Caco-2 (cell line): Measurements from ENCODE around the gene PRTN3. TPM values are rescaled to one million over a fixed set of nuclear protein-coding genes. Genes with fewer than 3 reads are reported as not detected.

ENCODE experiments used
- BruUV-seq: library from RNA; stranded (reverse); fragments of 400-500 nt; replicated peaks from 2 replicates; lab custom pipeline; 2021; lab: Mats Ljungman, UMichigan
- CTCF ChIA-PET: fragments of 300-600 bp; sonication (Branson Sonifier 250); formaldehyde crosslinking; loops from one replicate; lab custom pipeline; 2022; ENCODE audit warnings: antibody characterized with exemption; lab: Charles Lee
- POLR2A ChIA-PET: fragments of 300-600 bp; sonication (Branson Sonifier 250); formaldehyde crosslinking; loops from one replicate; lab custom pipeline; 2022; ENCODE audit warnings: antibody characterized with exemption; lab: Charles Lee
- DNase-seq, 2 experiments: peaks; one replicate each; pipeline versions ENCODE4 v3.0.0 to v3.0.0-alpha.2; 2020 to 2022
- H3K27me3 ChIP-seq: replicated peaks from 2 replicates; pipeline ENCODE4 v1.6.0; 2011; ENCODE audit warnings: low read length; ENCODE audit not compliant: control insufficient read depth, insufficient read depth
- H3K36me3 ChIP-seq: 2 replicates; pipeline ENCODE4 v1.5.1; 2011; ENCODE audit warnings: low read length; ENCODE audit not compliant: control insufficient read depth, insufficient read depth
- H3K4me1 ChIP-seq: fragments of 250-450 bp; sonication (Bioruptor Pico); 2 replicates; pipeline ENCODE4 v1.5.1; 2020; ENCODE audit warnings: mild to moderate bottlenecking
- H3K4me3 ChIP-seq: 2 replicates; pipeline ENCODE4 v1.5.1; 2011; ENCODE audit warnings: low read depth, mild to moderate bottlenecking, control low read depth, low read length
- H3K9me3 ChIP-seq: fragments of 250-450 bp; sonication (Bioruptor Pico); 2 replicates; pipeline ENCODE4 v1.5.1; 2020; ENCODE audit warnings: mild to moderate bottlenecking, moderate library complexity
- H3K27ac Mint-ChIP-seq: one replicate; pipeline ENCODE4 v1.8.0; 2022; ENCODE audit warnings: mixed read lengths; ENCODE audit not compliant: unreplicated experiment
- H3K27me3 Mint-ChIP-seq: one replicate; pipeline ENCODE4 v1.8.0; 2022; ENCODE audit warnings: mixed read lengths; ENCODE audit not compliant: insufficient read depth, unreplicated experiment
- H3K36me3 Mint-ChIP-seq: one replicate; pipeline ENCODE4 v1.8.0; 2022; ENCODE audit warnings: mild to moderate bottlenecking, mixed read lengths; ENCODE audit not compliant: insufficient read depth, unreplicated experiment
- H3K4me1 Mint-ChIP-seq: one replicate; pipeline ENCODE4 v1.8.0; 2022; ENCODE audit warnings: low read depth, mixed read lengths; ENCODE audit not compliant: unreplicated experiment
- H3K4me3 Mint-ChIP-seq: one replicate; pipeline ENCODE4 v1.8.0; 2022; ENCODE audit warnings: mild to moderate bottlenecking, moderate library complexity, mixed read lengths; ENCODE audit not compliant: unreplicated experiment
- H3K9me3 Mint-ChIP-seq: one replicate; pipeline ENCODE4 v1.8.0; 2022; ENCODE audit warnings: mixed read lengths; ENCODE audit not compliant: unreplicated experiment
- CTCF ChIP-seq, 2 experiments: fragments of 200-600 bp in 1 of 2; IDR thresholded peaks; 1 replicate in 1 of 2; 2 replicates in 1 of 2; pipeline versions ENCODE4 v1.5.1 to v1.8.0; 2011 to 2022; ENCODE audit warnings: antibody characterized with exemption in 1 of 2, control low read depth in 1 of 2, inconsistent platforms in 1 of 2, low read depth in 1 of 2, low read length in 1 of 2, mild to moderate bottlenecking in 1 of 2, moderate library complexity in 1 of 2; ENCODE audit not compliant: insufficient read depth in 1 of 2, severe bottlenecking in 1 of 2, unreplicated experiment in 1 of 2
- intact Hi-C: fragments of 100-400 bp; cut with micrococcal nuclease; formaldehyde crosslinking; loops from one replicate; pipeline ENCODE4 v1.10.0; 2022; ENCODE audit not compliant: unreplicated experiment
- total RNA-seq: library from RNA; stranded (reverse); gene quantifications from 2 replicates; pipeline ENCODE4 v1.2.3, GENCODE V29; 2022

The PRTN3 gene
- total RNA-seq, 1 experiment from 2014 or later, result 0.29 TPM

DNA sequence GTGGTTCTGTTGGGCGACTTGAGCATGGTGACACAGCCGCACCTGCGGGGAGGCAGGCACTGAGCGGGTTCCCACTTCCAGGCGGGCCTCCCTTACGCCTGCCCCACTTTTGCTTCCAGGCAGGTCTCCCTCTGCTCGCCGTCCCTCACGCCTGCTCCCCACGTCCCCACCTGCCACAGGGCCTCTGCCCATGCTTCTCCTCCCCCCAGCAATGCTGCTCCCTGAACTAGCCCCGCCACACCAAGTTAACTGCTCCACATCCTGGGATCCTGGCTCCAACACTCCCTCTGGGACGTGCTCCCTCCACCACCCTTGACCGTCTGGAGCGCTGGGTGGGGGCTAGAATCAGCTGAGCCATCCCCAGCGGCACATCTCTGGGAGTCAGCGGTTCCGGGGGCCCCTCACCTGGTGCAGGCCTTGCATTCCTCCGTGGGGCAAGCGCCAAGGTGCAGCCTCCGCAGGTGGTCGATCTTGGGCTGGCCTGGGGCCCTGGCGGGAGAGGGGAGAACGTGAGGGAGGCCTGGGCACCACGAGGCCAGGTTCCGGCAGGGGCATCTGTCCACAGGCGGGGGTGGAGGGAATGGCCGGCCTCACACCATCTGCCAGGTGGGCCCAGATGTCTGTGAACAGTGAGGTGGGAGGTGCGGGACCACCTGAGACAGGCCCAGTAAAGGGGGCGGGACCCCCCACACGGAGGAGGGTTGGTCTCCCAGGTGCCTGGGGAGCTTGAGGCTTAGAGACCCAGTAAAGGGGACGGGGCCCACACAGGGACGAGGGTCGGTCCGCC, 27.9 kb downstream of the PRTN3 start:
- no peak overlapping the region for H3K27ac Mint-ChIP-seq
- Histone ChIP-seq H3K27me3 (no peaks in the 10 kb centered on the region), H3K36me3 (peaks cover 8% of the 10 kb centered on the region), H3K9me3 (no peaks in the 10 kb centered on the region), H3K4me3 (no peak overlapping the region), H3K4me1 (no peaks in the 10 kb centered on the region; the same call in 1 of the 2 replicates)
- intact Hi-C loops, result loop anchor here (10.0 kb wide), 1 partner anchor 94 kb away; no protein-coding TSS in a partner anchor
- no peak for TF ChIP-seq CTCF (IDR thresholded peaks at IDR 0.05; ENCODE audit: insufficient read depth in 1 of 2, low read depth in 1 of 2, low read length in 1 of 2, severe bottlenecking in 1 of 2, unreplicated experiment in 1 of 2)
- no TSS peak for BruUV-seq
- ChIA-PET POLR2A (no interaction called here), CTCF (no interaction called here)
- no peaks in the 10 kb centered on the region for H3K4me1 Mint-ChIP-seq
- DNase-seq, result no peak
- peaks cover 86% of the 10 kb centered on the region for H3K36me3 Mint-ChIP-seq
- H3K27me3 Mint-ChIP-seq, result no peaks in the 10 kb centered on the region
- no peak overlapping the region for H3K4me3 Mint-ChIP-seq
- no peaks in the 10 kb centered on the region for H3K9me3 Mint-ChIP-seq

DNA sequence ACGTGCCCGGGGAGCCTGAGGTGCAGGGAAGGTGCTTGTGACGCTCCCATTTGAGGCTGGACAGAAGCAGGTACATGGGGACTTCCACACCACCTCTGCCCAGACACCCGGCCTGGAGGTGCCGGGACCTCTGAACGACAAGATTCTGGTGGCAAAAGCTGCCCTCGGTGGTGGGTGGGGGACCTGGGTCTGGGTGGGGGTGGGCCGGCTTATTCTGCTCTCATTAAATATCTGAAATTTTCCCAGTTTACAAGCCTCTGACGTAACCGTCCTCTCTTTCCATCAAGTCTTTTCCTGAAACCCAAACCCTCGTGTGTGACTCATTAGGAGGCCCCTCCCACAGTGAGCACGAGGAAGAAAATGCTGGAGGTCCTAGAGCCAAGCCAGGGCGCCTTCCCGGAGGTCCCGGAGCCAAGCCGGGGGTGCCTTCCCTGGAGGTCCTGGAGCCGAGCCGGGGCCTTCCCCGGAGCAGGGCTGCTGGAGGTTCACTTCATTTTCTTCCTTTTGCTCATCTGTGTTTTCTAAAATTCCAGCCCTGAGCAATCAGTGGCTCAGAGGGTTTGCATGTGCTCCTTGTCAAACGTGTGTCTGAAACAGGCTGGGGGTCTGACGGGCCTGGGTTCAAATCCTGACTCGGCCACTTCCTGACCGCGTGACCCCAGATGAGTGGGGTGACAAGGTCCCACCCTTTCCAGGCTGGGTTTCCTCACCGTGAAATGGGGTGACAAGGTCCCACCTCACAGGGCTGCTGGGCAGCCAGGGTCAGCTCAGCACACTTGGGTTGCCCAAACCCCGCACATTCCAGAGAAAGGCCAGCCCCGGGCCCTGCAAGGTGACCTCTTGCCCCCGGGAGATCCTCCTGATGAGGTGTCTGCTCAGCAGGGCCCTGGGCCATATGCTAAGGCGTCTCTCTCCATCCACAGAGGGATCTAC, 28.7 kb downstream of the PRTN3 start:
- Mint-ChIP-seq H3K27ac (no peak overlapping the region), H3K4me3 (no peak overlapping the region), H3K4me1 (no peaks in the 10 kb centered on the region), H3K36me3 (peaks cover 78% of the 10 kb centered on the region), H3K27me3 (no peaks in the 10 kb centered on the region), H3K9me3 (no peaks in the 10 kb centered on the region)
- DNase-seq, result no peak
- no peak for TF ChIP-seq CTCF (IDR thresholded peaks at IDR 0.05; ENCODE audit: insufficient read depth in 1 of 2, low read depth in 1 of 2, low read length in 1 of 2, severe bottlenecking in 1 of 2, unreplicated experiment in 1 of 2)
- no peak overlapping the region for H3K4me3 ChIP-seq
- intact Hi-C loops, result loop anchor here (10.0 kb wide), 1 partner anchor 95 kb away; no protein-coding TSS in a partner anchor
- H3K4me1 ChIP-seq, result no peaks in the 10 kb centered on the region; the same call in 1 of the 2 replicates
- no TSS peak for BruUV-seq
- ChIA-PET POLR2A (no interaction called here), CTCF (no interaction called here)
- H3K36me3 ChIP-seq, result peaks cover 8% of the 10 kb centered on the region
- no peaks in the 10 kb centered on the region for H3K27me3 ChIP-seq
- H3K9me3 ChIP-seq, result no peaks in the 10 kb centered on the region

- H3K4me3 ChIP-seq, result no peak overlapping the region
- ChIA-PET CTCF (no interaction called here), POLR2A (no interaction called here)
- no peaks in the 10 kb centered on the region; the same call in 1 of the 2 replicates for H3K4me1 ChIP-seq
- Mint-ChIP-seq H3K4me3 (peak overlapping the region; percentile 32), H3K36me3 (peaks cover 79% of the 10 kb centered on the region), H3K27me3 (no peaks in the 10 kb centered on the region), H3K9me3 (no peaks in the 10 kb centered on the region), H3K4me1 (no peaks in the 10 kb centered on the region), H3K27ac (peak overlapping the region; percentile 61)
- H3K27me3 ChIP-seq, result no peaks in the 10 kb centered on the region
- peaks cover 8% of the 10 kb centered on the region for H3K36me3 ChIP-seq
- no peaks in the 10 kb centered on the region for H3K9me3 ChIP-seq
- intact Hi-C loops, result no loop called here
- DNase-seq, result no peak
- no peak for TF ChIP-seq CTCF (IDR thresholded peaks at IDR 0.05; ENCODE audit: insufficient read depth in 1 of 2, low read depth in 1 of 2, low read length in 1 of 2, severe bottlenecking in 1 of 2, unreplicated experiment in 1 of 2)
- no TSS peak for BruUV-seq
Observed at GRCh38 chr19:870314-870713, 29.5 kb downstream of the PRTN3 start.
